SK-N-SH treated with all-trans-retinoic acid at 6 μM for 48 hours (cell line): Measurements from ENCODE around the gene NUCB2.

Experiments used
- ARNTL ChIP-seq: fragments of 450-650 bp; formaldehyde crosslinking; IDR thresholded peaks from 2 replicates; pipeline ENCODE4 v1.5.0; 2020; ENCODE audit warnings: low read depth, mild to moderate bottlenecking, moderate library complexity, borderline replicate concordance
- CREB5 ChIP-seq: fragments of 250-450 bp; sonication (Bioruptor Pico); IDR thresholded peaks from 2 replicates; pipeline ENCODE4 v1.5.1; 2020; ENCODE audit warnings: low read depth, mild to moderate bottlenecking, moderate library complexity
- CSDC2 ChIP-seq: fragments of 250-450 bp; sonication (Bioruptor Pico); IDR thresholded peaks from 2 replicates; pipeline ENCODE4 v1.5.0; 2020; ENCODE audit warnings: mild to moderate bottlenecking, moderate library complexity
- PATZ1 ChIP-seq: fragments of 250-450 bp; sonication (Bioruptor Pico); IDR thresholded peaks from 2 replicates; pipeline ENCODE4 v1.8.0; 2020; ENCODE audit warnings: mild to moderate bottlenecking, moderate library complexity, borderline replicate concordance
- PPARA ChIP-seq: fragments of 250-450 bp; sonication (Bioruptor Pico); IDR thresholded peaks from 2 replicates; pipeline ENCODE4 v1.5.0; 2020; ENCODE audit warnings: mild to moderate bottlenecking, borderline replicate concordance
- SNAI2 ChIP-seq: fragments of 250-450 bp; sonication (Bioruptor Pico); IDR thresholded peaks from 2 replicates; pipeline ENCODE4 v1.5.0; 2020; ENCODE audit warnings: mild to moderate bottlenecking, moderate library complexity
- TOX ChIP-seq: fragments of 250-450 bp; sonication (Bioruptor Pico); IDR thresholded peaks from 2 replicates; pipeline ENCODE4 v1.8.0; 2021; ENCODE audit warnings: mild to moderate bottlenecking, moderate library complexity, borderline replicate concordance
- ZFP3 ChIP-seq: fragments of 250-450 bp; sonication (Bioruptor Pico); IDR thresholded peaks from 2 replicates; pipeline ENCODE4 v1.5.0; 2020; ENCODE audit warnings: mild to moderate bottlenecking, moderate library complexity
- ZFP30 ChIP-seq: fragments of 450-650 bp; formaldehyde crosslinking; IDR thresholded peaks from 2 replicates; pipeline ENCODE4 v1.5.0; 2022; ENCODE audit warnings: mild to moderate bottlenecking, moderate library complexity
- ZNF70 ChIP-seq: fragments of 450-650 bp; formaldehyde crosslinking; IDR thresholded peaks from 2 replicates; pipeline ENCODE4 v1.5.0; 2020; ENCODE audit warnings: mild to moderate bottlenecking, moderate library complexity
- TF ChIP-seq, protein P1 (sequence below): fragments of 250-450 bp; sonication (Bioruptor Pico); IDR thresholded peaks from 2 replicates; pipeline ENCODE4 v1.8.0; 2021; ENCODE audit warnings: low read depth, mild to moderate bottlenecking, moderate library complexity, borderline replicate concordance
- TF ChIP-seq, protein P2 (sequence below): fragments of 250-450 bp; sonication (Bioruptor Pico); IDR thresholded peaks from 2 replicates; pipeline ENCODE4 v1.5.0; 2020; ENCODE audit warnings: mild to moderate bottlenecking, moderate library complexity

- TF ChIP-seq PATZ1 (CRISPR knock-in tag) = no peak
- no peak for TF ChIP-seq SNAI2 (CRISPR knock-in tag)
- TF ChIP-seq ZFP30 (CRISPR knock-in tag) = no peak
- TF ChIP-seq, protein P1, sequence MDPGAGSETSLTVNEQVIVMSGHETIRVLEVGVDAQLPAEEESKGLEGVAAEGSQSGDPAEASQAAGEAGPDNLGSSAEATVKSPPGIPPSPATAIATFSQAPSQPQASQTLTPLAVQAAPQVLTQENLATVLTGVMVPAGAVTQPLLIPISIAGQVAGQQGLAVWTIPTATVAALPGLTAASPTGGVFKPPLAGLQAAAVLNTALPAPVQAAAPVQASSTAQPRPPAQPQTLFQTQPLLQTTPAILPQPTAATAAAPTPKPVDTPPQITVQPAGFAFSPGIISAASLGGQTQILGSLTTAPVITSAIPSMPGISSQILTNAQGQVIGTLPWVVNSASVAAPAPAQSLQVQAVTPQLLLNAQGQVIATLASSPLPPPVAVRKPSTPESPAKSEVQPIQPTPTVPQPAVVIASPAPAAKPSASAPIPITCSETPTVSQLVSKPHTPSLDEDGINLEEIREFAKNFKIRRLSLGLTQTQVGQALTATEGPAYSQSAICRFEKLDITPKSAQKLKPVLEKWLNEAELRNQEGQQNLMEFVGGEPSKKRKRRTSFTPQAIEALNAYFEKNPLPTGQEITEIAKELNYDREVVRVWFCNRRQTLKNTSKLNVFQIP (CRISPR knock-in tag) = no peak
- TF ChIP-seq ZFP3 (CRISPR knock-in tag) = no peak
- no peak for TF ChIP-seq ZNF70
- no peak for TF ChIP-seq CSDC2 (CRISPR knock-in tag)
- no peak for TF ChIP-seq CREB5
- no peak for TF ChIP-seq ARNTL
- TF ChIP-seq, protein P2, sequence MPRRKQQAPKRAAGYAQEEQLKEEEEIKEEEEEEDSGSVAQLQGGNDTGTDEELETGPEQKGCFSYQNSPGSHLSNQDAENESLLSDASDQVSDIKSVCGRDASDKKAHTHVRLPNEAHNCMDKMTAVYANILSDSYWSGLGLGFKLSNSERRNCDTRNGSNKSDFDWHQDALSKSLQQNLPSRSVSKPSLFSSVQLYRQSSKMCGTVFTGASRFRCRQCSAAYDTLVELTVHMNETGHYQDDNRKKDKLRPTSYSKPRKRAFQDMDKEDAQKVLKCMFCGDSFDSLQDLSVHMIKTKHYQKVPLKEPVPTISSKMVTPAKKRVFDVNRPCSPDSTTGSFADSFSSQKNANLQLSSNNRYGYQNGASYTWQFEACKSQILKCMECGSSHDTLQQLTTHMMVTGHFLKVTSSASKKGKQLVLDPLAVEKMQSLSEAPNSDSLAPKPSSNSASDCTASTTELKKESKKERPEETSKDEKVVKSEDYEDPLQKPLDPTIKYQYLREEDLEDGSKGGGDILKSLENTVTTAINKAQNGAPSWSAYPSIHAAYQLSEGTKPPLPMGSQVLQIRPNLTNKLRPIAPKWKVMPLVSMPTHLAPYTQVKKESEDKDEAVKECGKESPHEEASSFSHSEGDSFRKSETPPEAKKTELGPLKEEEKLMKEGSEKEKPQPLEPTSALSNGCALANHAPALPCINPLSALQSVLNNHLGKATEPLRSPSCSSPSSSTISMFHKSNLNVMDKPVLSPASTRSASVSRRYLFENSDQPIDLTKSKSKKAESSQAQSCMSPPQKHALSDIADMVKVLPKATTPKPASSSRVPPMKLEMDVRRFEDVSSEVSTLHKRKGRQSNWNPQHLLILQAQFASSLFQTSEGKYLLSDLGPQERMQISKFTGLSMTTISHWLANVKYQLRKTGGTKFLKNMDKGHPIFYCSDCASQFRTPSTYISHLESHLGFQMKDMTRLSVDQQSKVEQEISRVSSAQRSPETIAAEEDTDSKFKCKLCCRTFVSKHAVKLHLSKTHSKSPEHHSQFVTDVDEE (CRISPR knock-in tag) = no peak
- TF ChIP-seq TOX (CRISPR knock-in tag) = no peak
- TF ChIP-seq PPARA (CRISPR knock-in tag) = no peak
These were observed 103.0 kb downstream of the NUCB2 start for GRCh38 chr11:17379383-17380180.
